Measurements from ENCODE around the gene OR11H6.

Gene OR11H6

GRCh38 chr14:20274062-20274461, 50.6 kb downstream of the OR11H6 start:
- no peak for DNase-seq (ENCODE audit: low spot score)
- no peak for TF ChIP-seq CTCF (IDR thresholded peaks at IDR 0.05; ENCODE audit: extremely low read depth, missing control alignments)

Measured in GM20000 (cell line).